HG02884 (cell line): Measurements from ENCODE around the gene FHL3.

ENCODE experiments used
- ATAC-seq: cut with Tn5 transposase; IDR thresholded peaks from one replicate; pipeline ENCODE4 v1.9.1; 2021; ENCODE audit warnings: mild to moderate bottlenecking, moderate library complexity; ENCODE audit not compliant: unreplicated experiment

Gene FHL3

DNA sequence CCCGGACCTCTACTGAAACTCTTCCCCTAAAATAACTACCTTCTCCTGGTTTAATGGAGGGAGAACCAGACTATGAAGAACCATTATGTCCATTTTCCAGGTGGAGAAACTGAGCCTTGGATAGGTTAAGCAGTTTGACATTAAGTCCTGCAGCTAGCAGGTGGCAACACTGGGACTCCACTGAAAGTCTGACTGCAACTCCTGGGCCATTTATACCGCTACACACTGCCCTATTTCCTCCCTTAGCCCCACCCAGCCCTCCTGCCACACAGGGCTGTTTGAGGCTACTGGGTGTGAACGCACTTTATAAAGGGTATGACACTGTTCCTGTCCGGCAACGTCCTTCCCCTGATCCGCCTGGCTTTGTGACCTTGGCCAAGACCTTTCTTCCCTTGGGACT, 58.0 kb downstream of the FHL3 start:
- ATAC-seq: no peak
